Osteocyte (in vitro differentiated cells): ENCODE results near the gene GRID1. TPM values are rescaled to one million over a fixed set of nuclear protein-coding genes. Genes with fewer than 3 reads are reported as not detected.
A peak's percentile ranks its signal among the peaks of the same experiment; 100 is the strongest.

Experiments used
- DNase-seq: peaks from one replicate; pipeline ENCODE4 v3.0.0; 2021; ENCODE audit warnings: mixed read lengths; ENCODE audit not compliant: unreplicated experiment; ENCODE audit errors: extremely low spot score
- H3K27ac Mint-ChIP-seq: one replicate; pipeline ENCODE4 v1.8.0; 2021; ENCODE audit warnings: mild to moderate bottlenecking, mixed read lengths; ENCODE audit not compliant: unreplicated experiment
- H3K27me3 Mint-ChIP-seq: one replicate; pipeline ENCODE4 v1.8.0; 2021; ENCODE audit warnings: mixed read lengths; ENCODE audit not compliant: unreplicated experiment
- H3K36me3 Mint-ChIP-seq: one replicate; pipeline ENCODE4 v1.8.0; 2021; ENCODE audit warnings: mixed read lengths; ENCODE audit not compliant: unreplicated experiment
- H3K4me1 Mint-ChIP-seq: one replicate; pipeline ENCODE4 v1.8.0; 2021; ENCODE audit warnings: mixed read lengths; ENCODE audit not compliant: unreplicated experiment
- H3K4me3 Mint-ChIP-seq: one replicate; pipeline ENCODE4 v1.8.0; 2021; ENCODE audit warnings: mild to moderate bottlenecking, moderate library complexity, mixed read lengths; ENCODE audit not compliant: unreplicated experiment
- H3K9me3 Mint-ChIP-seq: one replicate; pipeline ENCODE4 v1.8.0; 2021; ENCODE audit warnings: mixed read lengths; ENCODE audit not compliant: unreplicated experiment
- CTCF ChIP-seq: fragments of 200-600 bp; sonication (generic); IDR thresholded peaks from 2 replicates; pipeline ENCODE4 v1.5.0; 2021; ENCODE audit warnings: antibody characterized with exemption, mild to moderate bottlenecking, moderate library complexity
- total RNA-seq: library from RNA; stranded (reverse); gene quantifications from 2 replicates; pipeline ENCODE4 v1.2.1, GENCODE V29; 2021

Gene GRID1
- total RNA-seq, 1 donor from 2014 or later: 0.11 TPM

GRCh38 chr10:85647741-85648140 lies 718.9 kb downstream of the GRID1 start:
- Mint-ChIP-seq H3K4me1 (peaks cover 2% of the 10 kb centered on the region), H3K27me3 (no peaks in the 10 kb centered on the region), H3K4me3 (no peak overlapping the region), H3K36me3 (no peaks in the 10 kb centered on the region), H3K9me3 (no peaks in the 10 kb centered on the region), H3K27ac (no peak overlapping the region)
- no peak for TF ChIP-seq CTCF
- DNase-seq: no peak

GRCh38 chr10:85645926-85646711 lies 720.5 kb downstream of the GRID1 start:
- Mint-ChIP-seq H3K27ac (no peak overlapping the region), H3K27me3 (no peaks in the 10 kb centered on the region), H3K4me1 (peaks cover 8% of the 10 kb centered on the region), H3K9me3 (no peaks in the 10 kb centered on the region), H3K36me3 (no peaks in the 10 kb centered on the region), H3K4me3 (no peak overlapping the region)
- TF ChIP-seq CTCF: no peak
- peak; percentile 77 for DNase-seq

GRCh38 chr10:85645053-85645452 lies 721.5 kb downstream of the GRID1 start:
- DNase-seq: peak; percentile 7
- no peak for TF ChIP-seq CTCF
- Mint-ChIP-seq H3K4me3 (no peak overlapping the region), H3K27ac (no peak overlapping the region), H3K4me1 (peaks cover 8% of the 10 kb centered on the region), H3K36me3 (no peaks in the 10 kb centered on the region), H3K27me3 (no peaks in the 10 kb centered on the region), H3K9me3 (no peaks in the 10 kb centered on the region)

GRCh38 chr10:85643845-85644525 lies 722.6 kb downstream of the GRID1 start:
- H3K36me3 Mint-ChIP-seq: no peaks in the 10 kb centered on the region
- no peaks in the 10 kb centered on the region for H3K27me3 Mint-ChIP-seq
- no peak overlapping the region for H3K27ac Mint-ChIP-seq
- no peaks in the 10 kb centered on the region for H3K9me3 Mint-ChIP-seq
- no peak for DNase-seq
- peaks cover 8% of the 10 kb centered on the region for H3K4me1 Mint-ChIP-seq
- no peak overlapping the region for H3K4me3 Mint-ChIP-seq
- TF ChIP-seq CTCF: no peak

- H3K9me3 Mint-ChIP-seq: no peaks in the 10 kb centered on the region
- TF ChIP-seq CTCF: no peak
- no peak overlapping the region for H3K27ac Mint-ChIP-seq
- peaks cover 8% of the 10 kb centered on the region for H3K4me1 Mint-ChIP-seq
- no peak for DNase-seq
- no peaks in the 10 kb centered on the region for H3K36me3 Mint-ChIP-seq
- H3K27me3 Mint-ChIP-seq: no peaks in the 10 kb centered on the region
- H3K4me3 Mint-ChIP-seq: no peak overlapping the region
Measured at GRCh38 chr10:85643171-85643844, 723.3 kb downstream of the GRID1 start.
